Breast epithelium (tissue), 4 donors: Measurements from ENCODE around the gene ARHGEF33. TPM values are rescaled to one million over a fixed set of nuclear protein-coding genes. Genes with fewer than 3 reads are reported as not detected.

Experiments used
- DNase-seq, 2 donors: peaks; one replicate each; pipeline ENCODE4 v3.0.0-alpha.2; 2019; ENCODE audit warnings: low spot score in 2 of 2
- H3K27ac ChIP-seq, 2 donors: fragments of 200-600 bp; sonication (generic) in 1 of 2; one replicate each; pipeline ENCODE4 v1.5.1; 2016 to 2019; ENCODE audit warnings: mild to moderate bottlenecking in 1 of 2
- H3K27me3 ChIP-seq, 2 donors: fragments of 200-600 bp; sonication (generic) in 1 of 2; one replicate each; pipeline versions ENCODE4 v1.5.1 to v1.6.0; 2017 to 2019; ENCODE audit warnings: control low read depth in 1 of 2, mild to moderate bottlenecking in 1 of 2
- H3K36me3 ChIP-seq: fragments of 200-600 bp; one replicate; pipeline ENCODE4 v1.5.1; 2019
- H3K4me1 ChIP-seq, 2 donors: fragments of 200-600 bp; sonication (generic); one replicate each; pipeline ENCODE4 v1.5.1; 2016 to 2019; ENCODE audit warnings: control low read depth in 1 of 2
- H3K4me3 ChIP-seq, 3 donors: fragments of 200-600 bp; sonication (generic); 1 replicate in 2 of 3; 2 replicates in 1 of 3; pipeline ENCODE4 v1.5.1; 2016 to 2019; ENCODE audit warnings: mild to moderate bottlenecking in 3 of 3, moderate library complexity in 2 of 3
- H3K9me3 ChIP-seq, 2 donors: fragments of 200-600 bp; sonication (generic) in 1 of 2; one replicate each; pipeline ENCODE4 v1.5.1; 2016 to 2019; ENCODE audit warnings: control low read depth in 1 of 2
- CTCF ChIP-seq, 3 donors: fragments of 450-650 bp; IDR thresholded peaks; one replicate each; pipeline ENCODE4 v1.5.1; 2016 to 2017; ENCODE audit warnings: antibody characterized with exemption in 3 of 3, mild to moderate bottlenecking in 3 of 3, moderate library complexity in 3 of 3
- POLR2A ChIP-seq: fragments of 450-650 bp; IDR thresholded peaks from one replicate; pipeline ENCODE4 v1.6.1; 2016; ENCODE audit warnings: antibody characterized with exemption, mild to moderate bottlenecking, moderate library complexity
- POLR2AphosphoS5 ChIP-seq, 3 donors: sonication (generic); formaldehyde crosslinking; IDR thresholded peaks; one replicate each; pipeline ENCODE4 v1.6.1; 2017; ENCODE audit warnings: antibody characterized with exemption in 3 of 3
- intact Hi-C: fragments of 100-400 bp; cut with DNase I; formaldehyde crosslinking; loops from one replicate; pipeline ENCODE4 v1.15.1; 2023; ENCODE audit warnings: low total_unique reads
- total RNA-seq, 3 donors: library from RNA; depleted of rRNA; stranded (reverse); fragments of >200 nt; gene quantifications; one replicate each; pipeline ENCODE4 v1.1.0, GENCODE V29; 2016

Gene ARHGEF33
- total RNA-seq, 3 donors from 2014 or later: 1.6 to 2.2 (median 1.9) TPM

DNA sequence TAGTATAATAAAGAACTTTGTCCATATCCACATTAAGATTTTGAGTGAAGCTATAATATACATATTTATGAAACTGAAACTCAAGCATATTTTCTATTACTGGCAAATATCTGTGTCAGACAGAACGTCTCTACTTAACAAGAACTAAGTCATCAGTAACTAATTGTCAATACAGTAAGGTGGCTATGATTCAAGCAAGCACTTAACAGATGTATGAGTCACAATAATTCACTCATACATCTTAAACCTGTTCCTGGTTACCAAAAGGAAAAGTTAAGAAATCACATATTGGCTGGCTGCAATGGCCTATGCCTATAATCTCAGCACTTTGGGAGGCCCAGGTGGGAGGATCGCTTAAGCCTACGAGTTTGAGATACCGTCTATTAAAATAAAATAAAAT is 135.2 kb downstream of the ARHGEF33 start:
- no peaks in the 10 kb centered on the region for H3K4me1 ChIP-seq
- DNase-seq: no peak
- H3K27me3 ChIP-seq: no peaks in the 10 kb centered on the region
- no peak overlapping the region for H3K4me3 ChIP-seq
- H3K9me3 ChIP-seq: no peaks in the 10 kb centered on the region
- H3K27ac ChIP-seq: no peak overlapping the region
- TF ChIP-seq CTCF (IDR thresholded peaks at IDR 0.05) (no peak), POLR2A (no peak), POLR2AphosphoS5 (IDR thresholded peaks at IDR 0.05) (no peak)
- intact Hi-C loops: no loop called here
- H3K36me3 ChIP-seq: no peaks in the 10 kb centered on the region

Other genes starting within 250 kb of the ARHGEF33 start
- gene GALM, start 223.8 kb upstream of the ARHGEF33 start, total RNA-seq: 10 to 100 TPM; 12.1 to 29.9 (median 22.5) TPM
- 100 to 1,000 TPM in 2 of 3 donors, 10 to 100 TPM in 1; 82.6 to 135 (median 116) TPM for gene SRSF7, start 138.5 kb upstream of the ARHGEF33 start, total RNA-seq
- gene GEMIN6, start 111.7 kb upstream of the ARHGEF33 start, total RNA-seq: 1 to 10 TPM; 5.6 to 7.6 (median 7.2) TPM
- gene DHX57, start 13.9 kb upstream of the ARHGEF33 start, total RNA-seq: 10 to 100 TPM in 2 of 3 donors, 1 to 10 TPM in 1; 8.8 to 17.4 (median 14.5) TPM
- 10 to 100 TPM; 11.4 to 14.3 (median 14.1) TPM for gene MORN2, start 13.9 kb upstream of the ARHGEF33 start, total RNA-seq
- gene SOS1, start 231.2 kb downstream of the ARHGEF33 start, total RNA-seq: 10 to 100 TPM; 33.4 to 49.0 (median 37.0) TPM